AG04449 (cell line): Measurements from ENCODE around the gene CEP128.

Experiments used
- CTCF ChIA-PET: fragments of 350-600 bp; formaldehyde crosslinking; extraction: SDS; loops from one replicate; lab custom pipeline; 2021; ENCODE audit warnings: antibody characterized with exemption; lab: Yijun Ruan, JAX
- POLR2A ChIA-PET: fragments of 400-600, 350-600 bp; formaldehyde crosslinking; extraction: SDS; loops from one replicate; lab custom pipeline; 2020; ENCODE audit warnings: antibody characterized with exemption, inconsistent platforms; lab: Yijun Ruan, JAX
- DNase-seq: peaks from one replicate; pipeline ENCODE4 v3.0.0-alpha.2; 2010; ENCODE audit warnings: low read depth, low spot score
- H3K4me3 ChIP-seq: 2 replicates; pipeline ENCODE4 v1.5.1; 2011; ENCODE audit warnings: low read depth, mild to moderate bottlenecking, control low read depth, low read length
- CTCF ChIP-seq: IDR thresholded peaks from one replicate; pipeline ENCODE4 v1.5.1; 2011; ENCODE audit warnings: mild to moderate bottlenecking, moderate library complexity, low read length, control low read depth, inconsistent platforms; ENCODE audit not compliant: insufficient read depth; ENCODE audit errors: missing control alignments

Gene CEP128

GRCh38 chr14:80798878-80799277 is 142.7 kb downstream of the CEP128 start:
- DNase-seq: no peak
- CTCF ChIA-PET: no interaction called here
- POLR2A ChIA-PET: no interaction called here
- TF ChIP-seq CTCF: no peak
- H3K4me3 ChIP-seq: no peak overlapping the region

- CTCF ChIA-PET: no interaction called here
- POLR2A ChIA-PET: no interaction called here
- no peak overlapping the region for H3K4me3 ChIP-seq
- no peak for DNase-seq
- TF ChIP-seq CTCF: no peak
Measured at GRCh38 chr14:80798211-80798610, 143.3 kb downstream of the CEP128 start.

- no peak for TF ChIP-seq CTCF
- POLR2A ChIA-PET: no interaction called here
- no peak overlapping the region for H3K4me3 ChIP-seq
- DNase-seq: no peak
- CTCF ChIA-PET: interaction anchor here (1.3 kb wide), 1 partner anchor 8 kb away, joined by 3 read pairs; no protein-coding TSS in a partner anchor
Measured at GRCh38 chr14:80792771-80793170, 148.8 kb downstream of the CEP128 start.

GRCh38 chr14:80787876-80788275 is 153.7 kb downstream of the CEP128 start:
- no peak for TF ChIP-seq CTCF
- no peak for DNase-seq
- ChIA-PET POLR2A (no interaction called here), CTCF (interaction anchor here (0.6 to 1.6 kb wide), 3 partner anchors 39 to 1855 kb away, joined by 3 to 4 read pairs (median 4); no protein-coding TSS in a partner anchor)
- no peak overlapping the region for H3K4me3 ChIP-seq

GRCh38 chr14:80784820-80785219 is 156.7 kb downstream of the CEP128 start:
- TF ChIP-seq CTCF: peak; percentile 35
- H3K4me3 ChIP-seq: no peak overlapping the region
- ChIA-PET CTCF (interaction anchor here (0.8 to 1.7 kb wide), 11 partner anchors 9 to 1852 kb away, joined by 3 to 12 read pairs (median 3); no protein-coding TSS in a partner anchor), POLR2A (no interaction called here)
- DNase-seq: no peak

GRCh38 chr14:80781972-80782367 is 159.6 kb downstream of the CEP128 start:
- ChIA-PET CTCF (interaction anchor here (0.9 kb wide), 1 partner anchor 11 kb away, joined by 5 read pairs; no protein-coding TSS in a partner anchor), POLR2A (no interaction called here)
- no peak for DNase-seq
- no peak overlapping the region for H3K4me3 ChIP-seq
- TF ChIP-seq CTCF: no peak
